Stimulated activated CD4-positive, alpha-beta T cell treated with anti-CD3 and anti-CD28 coated beads, TNF-alpha, amount 100 ng/mL, for 24 hours (primary cell): ENCODE data around the gene CACNA1H.
"Not testable (repeated sequence)": the region's sequence is repeated elsewhere in the genome, so short reads cannot be mapped to it uniquely, and the experiment has no call there.

Experiments used
- DNase-seq, 3 experiments: peaks; one replicate each; pipeline ENCODE4 v3.0.0-alpha.2; 2020; ENCODE audit warnings: low read depth in 3 of 3

CACNA1H gene

GRCh38 chr16:1192384-1193073, 39.6 kb downstream of the CACNA1H start:
- no peak for DNase-seq

DNA sequence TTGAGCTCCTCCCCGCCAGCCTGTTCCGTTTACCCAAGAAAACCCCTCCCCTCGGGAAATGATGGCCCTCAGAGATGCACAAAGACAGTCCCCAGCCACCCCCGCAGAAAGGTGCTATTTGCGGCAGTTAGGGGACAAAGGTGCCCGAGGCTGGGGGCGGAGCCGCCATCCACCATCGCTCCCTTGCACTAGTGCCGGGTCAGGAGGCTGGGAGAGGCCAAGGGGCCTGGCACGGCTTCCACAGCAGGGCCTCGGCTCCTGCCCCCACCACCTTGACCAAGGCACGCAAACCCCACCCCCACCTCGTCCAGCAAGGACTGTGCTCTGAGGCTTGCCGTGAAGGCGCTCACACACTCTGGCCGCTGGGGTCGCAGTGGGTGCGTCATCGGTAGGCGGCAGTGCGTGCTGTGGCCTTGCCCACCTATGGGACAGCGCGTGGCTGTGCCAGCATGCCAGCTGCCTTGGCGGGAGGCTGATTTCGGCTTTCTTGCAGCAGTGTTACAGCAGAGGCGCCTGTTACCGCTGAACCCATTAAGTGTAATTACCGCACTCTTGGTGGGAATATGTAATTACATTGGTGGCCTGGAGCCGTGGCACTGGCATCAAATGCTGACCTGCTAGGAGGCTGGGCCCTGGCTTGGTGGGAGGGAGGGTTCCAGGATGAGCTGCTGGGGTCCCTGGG, 40.4 kb downstream of the CACNA1H start:
- no peak for DNase-seq

GRCh38 chr16:1193825-1194581, 41.1 kb downstream of the CACNA1H start:
- no peak for DNase-seq

DNA sequence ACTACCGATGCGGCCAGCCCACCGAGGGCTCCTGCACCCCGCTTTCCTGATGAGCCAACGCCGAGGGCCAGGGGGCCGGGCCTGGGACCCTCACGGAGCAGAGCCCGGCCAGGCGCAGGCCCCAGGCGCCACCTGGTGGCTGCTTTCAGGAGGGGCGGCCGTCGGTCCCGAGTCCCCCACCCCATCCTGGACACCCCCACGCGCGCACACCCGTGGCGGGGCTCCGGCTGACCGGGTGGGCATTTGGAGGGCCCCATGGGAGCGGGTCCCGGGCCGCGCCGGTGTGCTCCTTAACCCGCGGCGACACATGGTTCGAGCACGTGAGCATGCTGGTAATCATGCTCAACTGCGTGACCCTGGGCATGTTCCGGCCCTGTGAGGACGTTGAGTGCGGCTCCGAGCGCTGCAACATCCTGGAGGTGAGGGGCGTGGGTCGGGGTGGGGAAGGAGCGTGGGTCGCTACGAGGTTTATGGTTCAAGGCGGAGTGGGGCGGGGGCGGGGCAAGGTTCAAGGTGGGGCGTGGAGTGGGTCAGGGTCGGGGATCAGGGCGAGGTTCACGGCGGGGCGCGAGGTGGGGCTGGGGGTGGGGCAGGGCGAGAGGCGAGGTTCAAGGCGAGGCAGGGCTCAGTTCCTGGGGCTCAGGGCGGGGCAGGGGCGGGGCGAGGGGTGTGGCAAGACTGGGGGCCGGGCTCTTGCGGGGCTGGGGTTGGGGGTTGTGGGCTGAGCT, 41.9 kb downstream of the CACNA1H start:
- no peak for DNase-seq

- DNase-seq: no peak
Measured at GRCh38 chr16:1195393-1195666, 42.4 kb downstream of the CACNA1H start.

DNA sequence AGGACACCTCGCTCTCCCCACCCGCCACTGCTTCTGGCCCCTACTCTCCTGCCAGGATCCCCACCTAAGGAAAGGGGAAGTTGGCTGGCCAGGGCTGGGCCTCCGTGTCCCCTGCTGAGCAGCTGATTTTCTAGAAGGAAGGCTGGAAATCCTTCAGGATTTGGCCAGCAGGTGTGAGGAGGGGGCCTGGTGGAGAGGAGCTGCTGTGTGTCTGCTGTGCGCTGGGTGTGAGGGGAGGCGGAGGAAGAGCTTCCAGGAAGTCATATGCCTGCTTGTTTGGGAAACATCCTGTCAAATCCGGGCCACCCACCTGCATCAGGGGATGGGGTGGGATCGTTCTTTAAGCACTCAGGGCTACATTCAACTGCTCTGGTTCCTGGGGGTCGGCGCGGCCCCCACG, 43.6 kb downstream of the CACNA1H start:
- DNase-seq: no peak

- DNase-seq: no peak
Measured at GRCh38 chr16:1197237-1197866, 44.4 kb downstream of the CACNA1H start.

DNA sequence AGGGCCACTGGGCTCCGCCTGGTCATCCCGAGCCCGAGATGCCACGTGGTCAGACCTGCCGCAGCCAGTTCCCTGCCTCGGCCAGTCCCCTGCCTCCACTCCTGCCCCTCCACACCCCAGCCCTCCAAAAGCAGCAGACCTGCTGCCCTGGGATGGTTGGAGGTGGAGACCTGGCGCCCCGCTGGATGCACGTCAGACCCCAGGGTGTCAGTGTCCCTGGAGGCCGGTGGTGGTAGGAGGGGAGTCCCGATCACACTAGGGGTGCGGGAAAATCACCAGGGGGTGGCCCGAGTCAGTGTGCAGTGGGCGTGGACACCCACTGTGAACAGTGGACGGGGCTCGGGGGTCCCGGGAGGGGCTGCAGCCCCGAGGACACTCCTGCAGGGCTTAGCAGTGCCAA, 45.3 kb downstream of the CACNA1H start:
- no peak for DNase-seq

GRCh38 chr16:1198671-1199346, 45.9 kb downstream of the CACNA1H start:
- not testable (repeated sequence) for DNase-seq

DNA sequence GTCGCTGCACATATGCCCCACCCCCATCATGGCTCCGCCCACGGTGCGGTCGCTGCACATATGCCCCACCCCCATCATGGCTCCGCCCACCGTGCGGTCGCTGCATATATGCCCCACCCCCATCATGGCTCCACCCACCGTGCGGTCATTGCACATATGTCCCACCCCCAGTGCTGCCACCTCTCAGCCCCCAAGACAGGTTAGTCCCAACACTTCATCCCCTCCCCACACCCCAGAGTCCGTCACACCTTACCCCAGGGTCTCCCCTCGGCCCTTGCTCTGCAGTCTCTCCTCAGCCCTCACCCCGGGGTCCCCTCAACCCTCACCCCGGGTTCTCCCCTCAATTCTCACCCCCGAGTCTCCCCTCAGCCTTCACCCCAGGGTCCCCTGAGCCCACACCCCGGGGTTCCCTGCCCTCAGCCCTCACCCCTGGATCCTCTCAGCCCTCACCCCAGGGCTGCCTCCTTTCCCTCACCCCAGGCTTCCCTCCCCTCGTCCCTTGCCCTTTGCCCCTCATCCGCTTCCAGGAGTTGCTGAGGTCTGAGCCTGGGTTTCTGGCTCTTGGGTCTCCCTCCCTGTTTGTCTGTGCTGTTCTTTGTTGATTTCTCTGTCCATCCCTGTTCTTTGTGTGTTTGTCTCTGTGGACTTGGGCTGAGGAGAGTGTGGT, 46.6 kb downstream of the CACNA1H start:
- DNase-seq: no peak

- DNase-seq: no peak
Measured at GRCh38 chr16:1200014-1200627, 47.2 kb downstream of the CACNA1H start.

- DNase-seq: no peak
Measured at GRCh38 chr16:1201444-1201843, 48.5 kb downstream of the CACNA1H start.

GRCh38 chr16:1202274-1202673, 49.4 kb downstream of the CACNA1H start:
- DNase-seq: no peak

DNA sequence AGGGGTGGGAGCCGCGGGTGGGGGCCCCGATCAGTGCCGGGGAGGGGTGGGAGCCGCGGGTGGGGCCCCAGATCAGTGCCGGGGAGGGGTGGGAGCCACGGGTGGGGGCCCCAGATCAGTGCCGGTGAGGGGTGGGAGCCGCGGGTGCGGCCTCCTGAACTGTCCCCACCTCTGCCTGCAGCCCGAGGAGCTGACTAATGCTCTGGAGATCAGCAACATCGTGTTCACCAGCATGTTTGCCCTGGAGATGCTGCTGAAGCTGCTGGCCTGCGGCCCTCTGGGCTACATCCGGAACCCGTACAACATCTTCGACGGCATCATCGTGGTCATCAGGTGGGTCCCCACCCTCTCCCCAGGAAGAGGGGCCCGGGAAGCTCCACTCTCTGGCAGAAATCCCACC, 52.0 kb downstream of the CACNA1H start:
- DNase-seq: no peak

GRCh38 chr16:1206326-1206725, 53.4 kb downstream of the CACNA1H start:
- no peak for DNase-seq

DNA sequence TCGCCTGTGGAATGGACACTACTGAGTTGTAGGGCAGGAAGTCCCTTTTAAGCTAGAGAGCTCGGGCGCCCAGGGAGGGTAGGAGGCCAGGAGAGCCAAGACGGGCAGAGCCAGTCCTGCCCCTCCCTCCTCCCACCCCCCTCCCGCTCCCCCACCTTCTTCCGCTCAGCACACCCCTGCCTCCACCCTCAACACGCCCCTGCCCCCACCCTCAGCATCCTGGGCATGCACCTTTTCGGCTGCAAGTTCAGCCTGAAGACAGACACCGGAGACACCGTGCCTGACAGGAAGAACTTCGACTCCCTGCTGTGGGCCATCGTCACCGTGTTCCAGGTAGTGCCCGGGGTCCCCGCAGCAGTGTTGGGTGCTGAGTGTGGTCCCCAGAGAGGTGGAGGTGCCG, 53.9 kb downstream of the CACNA1H start:
- no peak for DNase-seq

GRCh38 chr16:1208239-1208830, 55.4 kb downstream of the CACNA1H start:
- no peak for DNase-seq

DNA sequence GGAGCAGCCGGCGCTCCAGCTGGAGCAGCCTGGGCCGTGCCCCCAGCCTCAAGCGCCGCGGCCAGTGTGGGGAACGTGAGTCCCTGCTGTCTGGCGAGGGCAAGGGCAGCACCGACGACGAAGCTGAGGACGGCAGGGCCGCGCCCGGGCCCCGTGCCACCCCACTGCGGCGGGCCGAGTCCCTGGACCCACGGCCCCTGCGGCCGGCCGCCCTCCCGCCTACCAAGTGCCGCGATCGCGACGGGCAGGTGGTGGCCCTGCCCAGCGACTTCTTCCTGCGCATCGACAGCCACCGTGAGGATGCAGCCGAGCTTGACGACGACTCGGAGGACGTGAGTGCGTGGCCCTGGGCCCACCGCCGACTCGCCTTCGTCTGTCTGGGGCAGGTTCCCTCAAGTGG, 56.2 kb downstream of the CACNA1H start:
- DNase-seq: no peak

GRCh38 chr16:1210461-1210860, 57.6 kb downstream of the CACNA1H start:
- no peak for DNase-seq
